Psoas muscle (tissue), 8 donors: ENCODE measurements around the gene HNRNPL. TPM values are rescaled to one million over a fixed set of nuclear protein-coding genes. Genes with fewer than 3 reads are reported as not detected.

Experiments used
- ATAC-seq, 4 donors: fragments of 200-7000 bp; cut with Tn5 transposase; one replicate each; pipeline ENCODE4 v1.9.1; 2020; ENCODE audit warnings: moderate library complexity in 3 of 4, mild to moderate bottlenecking in 2 of 4
- DNase-seq, 2 donors: peaks; one replicate each; pipeline ENCODE4 v3.0.0-alpha.2; 2020
- H3K27ac ChIP-seq: fragments of 200-600 bp; one replicate; pipeline ENCODE4 v1.8.0; 2022
- H3K27me3 ChIP-seq, 3 donors: fragments of 200-600 bp in 1 of 3; one replicate each; pipeline versions ENCODE4 v1.6.1 to v1.8.0; 2013 to 2022; ENCODE audit warnings: low read length in 2 of 3, mild to moderate bottlenecking in 2 of 3, moderate library complexity in 1 of 3; ENCODE audit not compliant: insufficient read depth in 3 of 3
- H3K36me3 ChIP-seq, 2 donors: fragments of 200-600 bp in 1 of 2; one replicate each; pipeline versions ENCODE4 v1.6.1 to v1.8.0; 2013 to 2022; ENCODE audit warnings: low read depth in 1 of 2, mild to moderate bottlenecking in 1 of 2, moderate library complexity in 1 of 2; ENCODE audit not compliant: insufficient read depth in 1 of 2
- H3K4me1 ChIP-seq: fragments of 200-600 bp; one replicate; pipeline ENCODE4 v1.8.0; 2022
- H3K4me3 ChIP-seq: fragments of 200-600 bp; one replicate; pipeline ENCODE4 v1.8.0; 2022; ENCODE audit warnings: mild to moderate bottlenecking
- H3K9me3 ChIP-seq: fragments of 200-600 bp; one replicate; pipeline ENCODE4 v1.8.0; 2022
- CTCF ChIP-seq: fragments of 200-600 bp; IDR thresholded peaks from one replicate; pipeline ENCODE4 v1.8.0; 2022; ENCODE audit warnings: antibody characterized with exemption
- WGBS, 3 donors: extraction: QIAGEN DNeasy Blood & Tissue Kit; methylation state at CpG; one replicate each; pipeline versions ENCODE4 v1.1.6 to v1.1.7; 2013; 5-methylcytosine and 5-hydroxymethylcytosine counted together
- intact Hi-C, 2 donors: fragments of 100-400 bp; cut with DNase I; formaldehyde crosslinking; loops; one replicate each; pipeline versions ENCODE4 v1.11.0 to v1.14.2; 2022
- polyA plus RNA-seq, 3 donors: library from polyadenylated mRNA; stranded (reverse); fragments of 200-250 nt; gene quantifications; one replicate each; pipeline ENCODE4 v1.2.3, GENCODE V29; 2013
- total RNA-seq, 4 donors: library from RNA; stranded (reverse); fragmentation: NEBNext Ultra II Directional in 2 of 4; extraction: Animal tissue kit (Norgen Biotek cat#: 25700) in 2 of 4; gene quantifications; one replicate each; pipeline versions ENCODE4 v1.2.1 to v1.2.4, GENCODE V29; 2021 to 2023
- donor health status: healthy with polysubstance abuse.
- donor health status: DM: no; HTN: no; CAD: no; lungs with moderate emphysema.
- donor health status: Bipolar disorder and iron deficiency.
- donor health status: healthy.
- donor health status: DM: yes; HTN: yes; CAD: no.
- donor health status: DM: no; HTN: no; CAD: no.
- donor health status: DM: no; HTN: no; CAD: no.
- donor health status: DM: yes; HTN: yes; CAD: no.

The HNRNPL gene
- total and polyA plus RNA-seq, 7 donors: 109 to 229 (median 191) TPM

DNA sequence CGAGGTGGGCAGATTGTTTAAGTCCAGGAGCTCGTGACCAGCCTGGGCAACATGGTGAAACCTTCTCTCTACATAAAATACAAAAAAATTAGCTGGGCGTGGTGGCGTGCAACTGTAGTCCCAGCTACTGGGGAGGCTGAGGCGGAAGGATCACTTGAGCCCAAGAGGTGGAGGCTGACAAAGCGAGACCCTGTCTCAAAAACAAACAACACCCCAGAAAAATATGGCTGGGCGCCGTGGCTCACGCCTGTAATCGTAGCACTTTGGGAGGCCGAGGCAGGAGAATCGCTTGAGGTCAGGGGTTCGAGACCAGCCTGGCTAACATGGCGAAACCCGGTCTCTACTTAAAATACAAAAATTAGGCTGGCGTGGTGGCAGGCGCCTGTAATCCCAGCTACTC, 3.4 kb upstream of the HNRNPL start:
- peaks cover 15% of the 10 kb centered on the region for H3K4me1 ChIP-seq
- no peak for DNase-seq
- H3K27ac ChIP-seq: peak overlapping the region; percentile 98
- 86 to 91% (median 89%) methylated on average over 17 of the region's 17 CpGs for WGBS, 3 donors
- TF ChIP-seq CTCF: no peak
- no peaks in the 10 kb centered on the region for H3K9me3 ChIP-seq
- ATAC-seq: no peak
- peak overlapping the region; percentile 92 for H3K4me3 ChIP-seq
- H3K36me3 ChIP-seq: peaks cover 0 to 4% of the 10 kb centered on the region in 2 donors
- H3K27me3 ChIP-seq: no peaks in the 10 kb centered on the region
- intact Hi-C loops: loop anchor here in 1 of 2 donors (5.0 kb wide), 1 partner anchor 39 kb away; no protein-coding TSS in a partner anchor

DNA sequence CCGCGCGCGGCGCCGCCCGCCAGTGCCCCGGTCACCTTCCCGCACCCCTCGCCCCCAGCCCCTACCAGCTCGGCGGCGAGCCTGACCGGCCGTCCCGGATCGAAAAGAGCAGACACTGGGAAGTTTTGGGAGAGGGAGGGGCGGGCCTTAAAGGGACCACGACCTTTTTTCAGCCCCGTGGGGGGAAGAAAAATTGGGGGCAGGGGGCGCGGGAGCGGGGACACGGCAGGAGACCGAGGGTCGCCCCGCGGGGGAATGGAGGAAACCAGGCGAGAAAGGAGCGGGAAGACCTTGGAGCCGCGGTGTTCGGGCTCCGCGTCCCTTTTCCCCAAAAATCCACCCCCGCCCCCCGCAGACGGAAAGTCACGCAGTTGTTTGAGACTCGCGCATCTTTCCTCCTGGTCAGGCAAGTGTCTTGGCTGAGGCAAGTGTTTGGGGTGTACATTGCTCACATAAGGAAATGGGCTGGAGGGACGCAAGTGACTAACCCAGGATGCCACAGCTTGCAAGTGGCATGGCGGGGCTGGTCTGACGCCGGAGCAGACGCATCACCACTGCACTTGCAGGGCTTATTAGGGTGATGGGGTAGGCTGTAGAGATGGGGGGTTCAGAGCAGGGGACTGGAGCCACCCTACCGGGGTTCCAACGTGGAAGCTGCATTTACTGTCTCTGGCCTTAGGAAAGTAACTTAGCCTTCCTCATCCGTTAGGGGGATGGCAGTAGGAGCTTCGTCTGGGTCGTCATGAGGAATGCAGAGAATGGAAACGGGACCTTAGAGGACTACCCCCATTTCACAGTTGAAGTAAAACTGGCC, 2.7 kb upstream of the HNRNPL start:
- ATAC-seq: no peak
- Histone ChIP-seq H3K9me3 (no peaks in the 10 kb centered on the region), H3K36me3 (peaks cover 0 to 12% of the 10 kb centered on the region in 2 donors), H3K27ac (peak overlapping the region; percentile 98), H3K4me3 (peak overlapping the region; percentile 92), H3K27me3 (no peaks in the 10 kb centered on the region), H3K4me1 (peaks cover 22% of the 10 kb centered on the region)
- DNase-seq: peak; percentile 56 to 84
- WGBS, 3 donors: 1% methylated on average over 44 to 52 of the region's 52 CpGs
- intact Hi-C loops: loop anchor here in 1 of 2 donors (5.0 kb wide), 1 partner anchor 40 kb away; no protein-coding TSS in a partner anchor
- TF ChIP-seq CTCF: no peak

DNA sequence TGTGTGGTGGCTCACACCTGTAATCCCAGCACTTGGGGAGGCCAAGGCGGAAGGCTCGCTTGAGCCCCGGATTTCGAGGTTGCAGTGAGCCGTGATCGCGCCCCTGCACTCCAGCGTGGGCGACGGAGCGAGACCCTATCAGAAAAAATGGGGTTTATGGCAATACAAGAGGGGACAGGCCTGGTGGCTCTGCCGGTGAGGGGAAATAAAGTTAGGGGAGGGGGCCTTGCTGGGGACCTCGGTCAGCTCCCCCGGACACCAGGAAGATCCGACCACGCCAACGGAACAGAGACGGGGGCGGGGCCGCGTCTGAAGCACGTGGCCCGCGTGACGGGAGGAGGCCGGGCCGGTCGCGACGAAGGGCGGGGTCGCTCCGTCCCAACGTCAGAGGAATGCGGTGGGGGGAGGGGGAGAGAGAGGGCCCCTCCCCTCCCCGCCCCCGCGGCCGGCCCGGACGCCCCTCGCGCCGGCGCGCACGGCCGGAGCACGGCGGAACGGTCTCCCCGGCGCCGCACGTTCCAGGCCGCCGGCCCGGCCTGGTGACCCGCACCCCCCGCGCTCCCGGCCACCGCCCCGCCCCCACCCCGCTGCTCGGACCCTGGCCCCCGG, 1.9 kb upstream of the HNRNPL start:
- Histone ChIP-seq H3K4me1 (peaks cover 30% of the 10 kb centered on the region), H3K27ac (peak overlapping the region; percentile 98), H3K27me3 (no peaks in the 10 kb centered on the region), H3K36me3 (peaks cover 4 to 19% of the 10 kb centered on the region in 2 donors), H3K9me3 (no peaks in the 10 kb centered on the region), H3K4me3 (peak overlapping the region; percentile 92)
- intact Hi-C loops: loop anchor here in 1 of 2 donors (5.0 kb wide), 1 partner anchor 41 kb away; no protein-coding TSS in a partner anchor
- peak; percentile 59 to 70 (median 62) for ATAC-seq
- 0 to 2% (median 1%) methylated on average over 21 to 67 of the region's 67 CpGs for WGBS, 3 donors
- peak; percentile 96 to 97 for DNase-seq
- TF ChIP-seq CTCF: no peak

GRCh38 chr19:38850976-38851621, 1.3 kb upstream of the HNRNPL start:
- H3K27me3 ChIP-seq: no peaks in the 10 kb centered on the region
- peak overlapping the region; percentile 92 for H3K4me3 ChIP-seq
- WGBS, 3 donors: 2 to 4% (median 2%) methylated on average over 40 of the region's 40 CpGs
- H3K27ac ChIP-seq: peak overlapping the region; percentile 98
- intact Hi-C loops: loop anchor here in 1 of 2 donors (5.0 kb wide), 1 partner anchor 41 kb away; no protein-coding TSS in a partner anchor
- TF ChIP-seq CTCF: no peak
- DNase-seq (peak in 1 of 2 donors; percentile 74), ATAC-seq (no peak)
- peaks cover 5 to 25% of the 10 kb centered on the region in 2 donors for H3K36me3 ChIP-seq
- peaks cover 35% of the 10 kb centered on the region for H3K4me1 ChIP-seq
- no peaks in the 10 kb centered on the region for H3K9me3 ChIP-seq
